Skeletal muscle cell (primary cell): ENCODE results near the gene WNT3A.

Source experiments
- DNase-seq: peaks from one replicate; pipeline ENCODE4 v3.0.0-alpha.2; 2010; ENCODE audit warnings: low read depth
- H3K4me3 ChIP-seq: 2 replicates; pipeline ENCODE4 v1.5.1; 2011; ENCODE audit warnings: low read depth, mild to moderate bottlenecking, control low read depth, low read length, moderate library complexity

The WNT3A gene

GRCh38 chr1:227998374-227999055 is 8.3 kb upstream of the WNT3A start:
- H3K4me3 ChIP-seq = no peak overlapping the region
- DNase-seq = no peak

GRCh38 chr1:227999056-227999930 is 7.5 kb upstream of the WNT3A start:
- no peak for DNase-seq
- no peak overlapping the region for H3K4me3 ChIP-seq

- H3K4me3 ChIP-seq = no peak overlapping the region
- no peak for DNase-seq
Measured at GRCh38 chr1:228000416-228000815, 6.4 kb upstream of the WNT3A start.

- DNase-seq = no peak
- no peak overlapping the region for H3K4me3 ChIP-seq
Measured at GRCh38 chr1:228000836-228001563, 5.8 kb upstream of the WNT3A start.

- DNase-seq = no peak
- H3K4me3 ChIP-seq = no peak overlapping the region
Measured at GRCh38 chr1:228001738-228002535, 4.9 kb upstream of the WNT3A start.

GRCh38 chr1:228002792-228003191 is 4.0 kb upstream of the WNT3A start:
- no peak for DNase-seq
- H3K4me3 ChIP-seq = no peak overlapping the region

GRCh38 chr1:228003461-228004330 is 3.1 kb upstream of the WNT3A start:
- no peak for DNase-seq
- no peak overlapping the region for H3K4me3 ChIP-seq

GRCh38 chr1:228004331-228004855 is 2.4 kb upstream of the WNT3A start:
- DNase-seq = no peak
- no peak overlapping the region for H3K4me3 ChIP-seq

- H3K4me3 ChIP-seq = no peak overlapping the region
- no peak for DNase-seq
Measured at GRCh38 chr1:228004856-228005462, 1.8 kb upstream of the WNT3A start.

- no peak for DNase-seq
- no peak overlapping the region for H3K4me3 ChIP-seq
Measured at GRCh38 chr1:228005511-228006033, 1.2 kb upstream of the WNT3A start.

- no peak overlapping the region for H3K4me3 ChIP-seq
- DNase-seq = no peak
Measured at GRCh38 chr1:228006034-228006785, 588 bp upstream of the WNT3A start.

- no peak for DNase-seq
- no peak overlapping the region for H3K4me3 ChIP-seq
Measured at GRCh38 chr1:228007049-228007800, 427 bp downstream of the WNT3A start.

GRCh38 chr1:228007801-228008341 is 1.1 kb downstream of the WNT3A start:
- no peak for DNase-seq
- no peak overlapping the region for H3K4me3 ChIP-seq

- DNase-seq = no peak
Measured at GRCh38 chr1:228008391-228009115, 1.8 kb downstream of the WNT3A start.

GRCh38 chr1:228009116-228009827 is 2.5 kb downstream of the WNT3A start:
- DNase-seq = no peak
- no peak overlapping the region for H3K4me3 ChIP-seq

More at GRCh38 chr1:228008391-228009115, 1.8 kb downstream of the WNT3A start:
- no peak overlapping the region for H3K4me3 ChIP-seq
